C4-2B (cell line): ENCODE results near the gene DPP6.

Experiments
- ZFX ChIP-seq: fragments of 450-650 bp; IDR thresholded peaks from 2 replicates; pipeline ENCODE4 v1.6.1; 2017
- TF ChIP-seq, protein P1 (sequence below): fragments of 450-650 bp; conservative IDR thresholded peaks from 2 replicates; pipeline ENCODE4 v1.5.1; 2017; ENCODE audit warnings: mild to moderate bottlenecking

DNA sequence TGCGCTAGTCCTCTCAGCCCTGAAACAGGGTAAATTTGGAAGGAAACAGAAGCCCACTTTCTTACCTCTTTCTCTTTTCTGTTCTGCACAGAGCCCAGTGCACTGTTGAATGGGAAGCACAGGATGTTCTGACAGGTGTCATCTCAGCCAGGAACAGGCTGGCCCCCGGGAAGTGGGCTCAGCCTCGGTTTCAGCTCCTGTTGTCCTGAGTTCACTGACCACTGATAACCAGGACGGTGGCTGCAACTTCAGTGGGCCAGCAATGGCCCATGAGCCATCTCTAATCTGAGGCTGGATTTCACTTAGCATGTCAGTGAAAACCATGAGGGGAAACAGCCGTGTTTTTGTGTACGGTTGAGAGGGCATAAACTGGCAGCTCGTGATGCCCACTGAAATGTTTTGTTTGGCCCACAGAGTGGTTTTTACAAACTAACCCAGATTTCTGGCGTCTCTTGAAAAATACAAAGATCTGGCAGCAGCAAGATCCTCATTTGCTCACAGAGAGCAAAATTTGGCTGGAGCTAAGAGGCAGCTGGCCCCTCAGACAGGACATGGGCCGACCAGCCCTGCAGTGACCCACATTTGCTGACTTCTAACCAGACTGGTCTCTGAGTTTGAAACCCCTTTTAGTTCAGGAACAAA, 494.9 kb downstream of the DPP6 start:
- TF ChIP-seq, protein P1, sequence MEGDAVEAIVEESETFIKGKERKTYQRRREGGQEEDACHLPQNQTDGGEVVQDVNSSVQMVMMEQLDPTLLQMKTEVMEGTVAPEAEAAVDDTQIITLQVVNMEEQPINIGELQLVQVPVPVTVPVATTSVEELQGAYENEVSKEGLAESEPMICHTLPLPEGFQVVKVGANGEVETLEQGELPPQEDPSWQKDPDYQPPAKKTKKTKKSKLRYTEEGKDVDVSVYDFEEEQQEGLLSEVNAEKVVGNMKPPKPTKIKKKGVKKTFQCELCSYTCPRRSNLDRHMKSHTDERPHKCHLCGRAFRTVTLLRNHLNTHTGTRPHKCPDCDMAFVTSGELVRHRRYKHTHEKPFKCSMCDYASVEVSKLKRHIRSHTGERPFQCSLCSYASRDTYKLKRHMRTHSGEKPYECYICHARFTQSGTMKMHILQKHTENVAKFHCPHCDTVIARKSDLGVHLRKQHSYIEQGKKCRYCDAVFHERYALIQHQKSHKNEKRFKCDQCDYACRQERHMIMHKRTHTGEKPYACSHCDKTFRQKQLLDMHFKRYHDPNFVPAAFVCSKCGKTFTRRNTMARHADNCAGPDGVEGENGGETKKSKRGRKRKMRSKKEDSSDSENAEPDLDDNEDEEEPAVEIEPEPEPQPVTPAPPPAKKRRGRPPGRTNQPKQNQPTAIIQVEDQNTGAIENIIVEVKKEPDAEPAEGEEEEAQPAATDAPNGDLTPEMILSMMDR, result no peak
- no peak for TF ChIP-seq ZFX
